Measurements from ENCODE around the gene BRD3OS. TPM values are rescaled to one million over a fixed set of nuclear protein-coding genes. Genes with fewer than 3 reads are reported as not detected.

The BRD3OS gene
- total and polyA plus RNA-seq, 10 of the 15 experiments (the other 5 are each of a cell fraction or from before 2014, with no cell fraction given), result 2.1 to 13.7 (median 10.7) TPM

DNA sequence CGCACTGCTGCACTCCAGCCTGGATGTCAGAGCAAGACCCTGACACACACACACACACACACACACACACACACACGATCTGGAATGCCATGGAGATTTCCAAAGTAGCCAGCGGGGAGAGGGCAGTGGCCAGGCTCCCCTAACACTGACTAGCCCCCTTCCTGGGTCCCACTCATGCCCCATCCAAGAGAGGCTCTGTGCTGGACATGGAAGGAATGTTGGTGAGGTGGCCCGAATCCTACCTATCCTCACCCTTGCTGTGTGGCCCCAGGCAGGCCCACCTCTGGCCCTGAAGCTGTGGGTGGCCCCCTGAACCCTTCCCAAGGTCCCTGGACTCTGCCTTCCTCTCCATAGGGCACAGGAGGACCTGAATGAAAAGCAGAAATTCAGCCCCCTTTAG lies 35.3 kb downstream of the BRD3OS start:
- H3K9ac ChIP-seq (ENCODE audit: control insufficient read depth, insufficient read depth, low read length), result no peak overlapping the region; the same call in 1 of the 2 replicates
- H4K20me1 ChIP-seq (ENCODE audit: control insufficient read depth, insufficient read depth), result peaks cover 25% of the 10 kb centered on the region
- WGBS (ENCODE audit: insufficient coverage, insufficient replicate concordance, low lambda C conversion rate, missing lambda C conversion rate), result 48% methylated on average over 4 of the region's 4 CpGs

DNA sequence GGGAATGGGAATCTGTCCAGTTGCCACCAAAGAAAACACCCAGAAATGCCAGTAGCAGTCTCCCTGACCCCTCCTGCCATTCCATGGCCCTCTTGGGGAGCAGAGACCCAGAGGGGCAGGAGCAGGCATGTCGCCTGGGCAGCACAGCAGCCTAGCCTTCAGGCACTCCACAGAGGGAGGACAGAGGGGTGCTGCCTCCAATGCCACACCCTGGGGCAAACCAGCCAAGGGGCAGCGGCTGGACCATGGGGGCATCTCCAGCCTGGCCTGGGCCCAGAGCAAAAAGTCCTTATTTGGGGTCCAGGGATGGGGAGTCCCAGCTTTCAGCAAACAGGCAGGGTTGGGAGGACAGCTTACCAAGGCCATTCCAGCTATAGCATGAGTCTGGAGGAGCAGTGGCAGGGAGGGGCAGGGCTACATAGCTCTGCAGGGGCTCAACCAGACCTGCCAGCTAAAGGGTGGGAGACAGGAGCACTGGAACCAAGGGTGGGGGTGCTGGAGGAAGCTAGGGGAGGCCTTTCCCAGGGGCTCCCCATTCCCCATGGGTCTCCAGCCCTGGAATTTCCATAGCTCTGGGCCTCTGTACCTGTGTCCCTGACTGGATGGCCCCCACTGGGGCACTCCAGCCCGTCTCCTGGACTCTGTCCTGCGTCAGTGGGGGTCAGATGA lies 35.9 kb downstream of the BRD3OS start:
- Histone ChIP-seq H3K9ac (ENCODE audit: control insufficient read depth, insufficient read depth, low read length) (no peak overlapping the region; the same call in 1 of the 2 replicates), H3K36me3 (ENCODE audit: control insufficient read depth in 2 of 2, insufficient read depth in 2 of 2, low read length in 1 of 2) (no peaks in the 10 kb centered on the region), H3K4me1 (ENCODE audit: control insufficient read depth, insufficient read depth, low read length) (peaks cover 24% of the 10 kb centered on the region), H3K4me3 (no peak overlapping the region), H4K20me1 (ENCODE audit: control insufficient read depth, insufficient read depth) (peaks cover 25% of the 10 kb centered on the region), H3K79me2 (ENCODE audit: control insufficient read depth, insufficient read depth, low read length) (peaks cover 28% of the 10 kb centered on the region), H2AFZ (ENCODE audit: control insufficient read depth, low read depth, low read length) (no peak overlapping the region), H3K4me2 (ENCODE audit: control insufficient read depth, insufficient read depth) (peak overlapping the region; percentile 66), H3K27me3 (replicated peaks in 1 of 2; ENCODE audit: control insufficient read depth in 2 of 2, insufficient read depth in 2 of 2, low read length in 1 of 2) (no peaks in the 10 kb centered on the region), H3K9me3 (replicated peaks; ENCODE audit: control insufficient read depth, insufficient read depth, low read length) (no peaks in the 10 kb centered on the region), H3K27ac (ENCODE audit: control insufficient read depth, insufficient read depth) (no peak overlapping the region)
- no peak for DNase-seq (ENCODE audit: low read depth, low spot score)
- in situ Hi-C loops (cut with MboI), result no loop called here
- ChIA-PET RAD21 (ENCODE audit: unreplicated experiment) (no interaction called here), SMC1A (ENCODE audit: uncharacterized antibody, unreplicated experiment) (interaction anchor here (1.5 to 1.6 kb wide), 2 partner anchors 10 to 12 kb away, joined by 3 to 4 read pairs; no protein-coding TSS in a partner anchor), POLR2A (interaction anchor here (1.0 kb wide), 1 partner anchor 70 kb away, joined by 3 read pairs; no protein-coding TSS in a partner anchor), CTCF (no interaction called here)
- intact Hi-C loops (cut with micrococcal nuclease; ENCODE audit: unreplicated experiment), result no loop called here
- FAIRE-seq, result no peak
- 56% methylated on average over 4 of the region's 4 CpGs for WGBS (ENCODE audit: insufficient coverage, insufficient replicate concordance, low lambda C conversion rate, missing lambda C conversion rate)
- ATAC-seq, result no peak
- BruUV-seq (replicated peaks), result no TSS peak
- TF ChIP-seq EP300 (IDR thresholded peaks at IDR 0.05; ENCODE audit: borderline replicate concordance in 1 of 2, control insufficient read depth in 1 of 2, low read depth in 2 of 2, low read length in 2 of 2) (no peak), NR2F1 (conservative IDR thresholded peaks at IDR 0.05) (no peak), MEF2B (IDR thresholded peaks at IDR 0.05; ENCODE audit: partially characterized antibody, poor library complexity, severe bottlenecking) (no peak), RUNX3 (IDR thresholded peaks at IDR 0.05; ENCODE audit: low read length) (no peak), CHD2 (IDR thresholded peaks at IDR 0.05; ENCODE audit: borderline replicate concordance, low read depth, low read length) (no peak)
- TF ChIP-seq, protein P1, sequence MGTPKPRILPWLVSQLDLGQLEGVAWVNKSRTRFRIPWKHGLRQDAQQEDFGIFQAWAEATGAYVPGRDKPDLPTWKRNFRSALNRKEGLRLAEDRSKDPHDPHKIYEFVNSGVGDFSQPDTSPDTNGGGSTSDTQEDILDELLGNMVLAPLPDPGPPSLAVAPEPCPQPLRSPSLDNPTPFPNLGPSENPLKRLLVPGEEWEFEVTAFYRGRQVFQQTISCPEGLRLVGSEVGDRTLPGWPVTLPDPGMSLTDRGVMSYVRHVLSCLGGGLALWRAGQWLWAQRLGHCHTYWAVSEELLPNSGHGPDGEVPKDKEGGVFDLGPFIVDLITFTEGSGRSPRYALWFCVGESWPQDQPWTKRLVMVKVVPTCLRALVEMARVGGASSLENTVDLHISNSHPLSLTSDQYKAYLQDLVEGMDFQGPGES (IDR thresholded peaks at IDR 0.05), result no peak
- TF ChIP-seq, protein P2, sequence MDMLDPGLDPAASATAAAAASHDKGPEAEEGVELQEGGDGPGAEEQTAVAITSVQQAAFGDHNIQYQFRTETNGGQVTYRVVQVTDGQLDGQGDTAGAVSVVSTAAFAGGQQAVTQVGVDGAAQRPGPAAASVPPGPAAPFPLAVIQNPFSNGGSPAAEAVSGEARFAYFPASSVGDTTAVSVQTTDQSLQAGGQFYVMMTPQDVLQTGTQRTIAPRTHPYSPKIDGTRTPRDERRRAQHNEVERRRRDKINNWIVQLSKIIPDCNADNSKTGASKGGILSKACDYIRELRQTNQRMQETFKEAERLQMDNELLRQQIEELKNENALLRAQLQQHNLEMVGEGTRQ (IDR thresholded peaks at IDR 0.05; ENCODE audit: borderline replicate concordance, low read depth, low read length), result no peak
- TF ChIP-seq, protein P3, sequence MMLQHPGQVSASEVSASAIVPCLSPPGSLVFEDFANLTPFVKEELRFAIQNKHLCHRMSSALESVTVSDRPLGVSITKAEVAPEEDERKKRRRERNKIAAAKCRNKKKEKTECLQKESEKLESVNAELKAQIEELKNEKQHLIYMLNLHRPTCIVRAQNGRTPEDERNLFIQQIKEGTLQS (IDR thresholded peaks at IDR 0.05; ENCODE audit: borderline replicate concordance, extremely low read depth, low read depth, low read length), result no peak
- TF ChIP-seq, protein P4, sequence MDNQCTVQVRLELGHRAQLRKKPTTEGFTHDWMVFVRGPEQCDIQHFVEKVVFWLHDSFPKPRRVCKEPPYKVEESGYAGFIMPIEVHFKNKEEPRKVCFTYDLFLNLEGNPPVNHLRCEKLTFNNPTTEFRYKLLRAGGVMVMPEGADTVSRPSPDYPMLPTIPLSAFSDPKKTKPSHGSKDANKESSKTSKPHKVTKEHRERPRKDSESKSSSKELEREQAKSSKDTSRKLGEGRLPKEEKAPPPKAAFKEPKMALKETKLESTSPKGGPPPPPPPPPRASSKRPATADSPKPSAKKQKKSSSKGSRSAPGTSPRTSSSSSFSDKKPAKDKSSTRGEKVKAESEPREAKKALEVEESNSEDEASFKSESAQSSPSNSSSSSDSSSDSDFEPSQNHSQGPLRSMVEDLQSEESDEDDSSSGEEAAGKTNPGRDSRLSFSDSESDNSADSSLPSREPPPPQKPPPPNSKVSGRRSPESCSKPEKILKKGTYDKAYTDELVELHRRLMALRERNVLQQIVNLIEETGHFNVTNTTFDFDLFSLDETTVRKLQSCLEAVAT (IDR thresholded peaks at IDR 0.05), result no peak

More for the DNA sequence above, 35.3 kb downstream of the BRD3OS start:
- Histone ChIP-seq H3K4me2 (ENCODE audit: control insufficient read depth, insufficient read depth) (peak overlapping the region; percentile 66), H3K27me3 (replicated peaks in 1 of 2; ENCODE audit: control insufficient read depth in 2 of 2, insufficient read depth in 2 of 2, low read length in 1 of 2) (no peaks in the 10 kb centered on the region), H3K9me3 (replicated peaks; ENCODE audit: control insufficient read depth, insufficient read depth, low read length) (no peaks in the 10 kb centered on the region), H2AFZ (ENCODE audit: control insufficient read depth, low read depth, low read length) (no peak overlapping the region), H3K27ac (ENCODE audit: control insufficient read depth, insufficient read depth) (no peak overlapping the region), H3K4me1 (ENCODE audit: control insufficient read depth, insufficient read depth, low read length) (peaks cover 22% of the 10 kb centered on the region), H3K4me3 (no peak overlapping the region), H3K36me3 (ENCODE audit: control insufficient read depth in 2 of 2, insufficient read depth in 2 of 2, low read length in 1 of 2) (no peaks in the 10 kb centered on the region), H3K79me2 (ENCODE audit: control insufficient read depth, insufficient read depth, low read length) (peaks cover 26% of the 10 kb centered on the region)
- intact Hi-C loops (cut with micrococcal nuclease; ENCODE audit: unreplicated experiment), result no loop called here
- in situ Hi-C loops (cut with MboI), result no loop called here
- TF ChIP-seq SP1 (IDR thresholded peaks at IDR 0.05; ENCODE audit: low read depth, low read length) (no peak), CBX5 (IDR thresholded peaks at IDR 0.05; ENCODE audit: low read depth) (no peak), MTA2 (IDR thresholded peaks at IDR 0.05; ENCODE audit: low read depth) (no peak), LARP7 (IDR thresholded peaks at IDR 0.05) (no peak), SPI1 (IDR thresholded peaks at IDR 0.05; ENCODE audit: borderline replicate concordance, insufficient read depth, low read depth, low read length) (no peak)
- ChIA-PET CTCF (no interaction called here), SMC1A (ENCODE audit: uncharacterized antibody, unreplicated experiment) (interaction anchor here (1.5 to 1.6 kb wide), 2 partner anchors 9 to 13 kb away, joined by 3 to 4 read pairs; no protein-coding TSS in a partner anchor), POLR2A (interaction anchor here (0.6 to 1.1 kb wide), 3 partner anchors 68 to 104 kb away, joined by 3 to 5 read pairs (median 5); no protein-coding TSS in a partner anchor), RAD21 (ENCODE audit: unreplicated experiment) (no interaction called here)
- DNase-seq (ENCODE audit: low read depth, low spot score) (no peak), FAIRE-seq (no peak), ATAC-seq (no peak)
- no TSS peak for BruUV-seq (replicated peaks)

Data from GM12878 (cell line).